Hematopoietic multipotent progenitor cell treated with erythropoietin and hydrocortisone succinate and interleukin-3 and kit ligand, for 17 days (in vitro differentiated cells): ENCODE measurements around the gene LONP2.
A peak's percentile ranks its signal among the peaks of the same experiment; 100 is the strongest.
"Not testable (repeated sequence)": the region's sequence is repeated elsewhere in the genome, so short reads cannot be mapped to it uniquely, and the experiment has no call there.

Experiments used
- DNase-seq: peaks from one replicate; pipeline ENCODE4 v3.0.0-alpha.2; 2015; ENCODE audit warnings: low spot score

Gene LONP2

DNA sequence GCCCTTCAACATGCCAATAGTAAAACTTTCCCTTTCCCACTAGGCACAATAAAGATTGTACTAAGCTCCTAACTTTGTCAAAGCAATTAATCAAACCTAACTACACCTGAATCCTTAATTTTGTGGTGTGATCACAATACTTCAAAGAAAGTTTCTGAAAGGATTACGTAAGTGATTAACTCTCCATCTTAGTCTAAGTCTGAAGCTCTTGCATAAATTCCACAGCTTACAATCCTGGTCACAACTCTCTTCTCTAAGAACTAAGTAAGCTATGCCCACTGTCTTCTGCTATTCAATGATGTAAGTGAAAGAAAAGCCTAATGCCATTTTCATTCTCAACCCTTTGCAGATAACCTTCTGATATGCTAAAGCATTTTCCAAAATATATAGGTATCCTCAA lies 125.7 kb downstream of the LONP2 start:
- no peak for DNase-seq

DNA sequence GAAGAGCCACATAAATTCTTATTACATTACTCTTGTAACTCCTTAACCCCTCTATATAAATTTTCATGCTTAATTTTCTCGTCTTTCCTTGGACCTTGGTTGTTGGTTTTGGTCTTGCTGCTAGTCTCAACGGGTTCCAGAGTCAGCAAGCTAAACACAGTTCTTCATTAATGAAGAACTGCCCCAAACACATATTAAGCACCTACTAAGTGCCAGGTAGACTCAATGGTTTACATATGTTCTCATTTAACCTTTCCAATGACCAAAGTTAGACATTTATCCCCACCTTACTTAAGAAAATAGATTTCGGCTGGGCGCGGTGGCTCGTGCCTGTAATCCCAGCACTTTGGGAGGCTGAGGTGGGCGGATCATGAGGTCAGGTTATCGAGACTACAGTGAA lies 126.1 kb downstream of the LONP2 start:
- DNase-seq, result no peak

GRCh38 chr16:48370668-48371392 lies 126.7 kb downstream of the LONP2 start:
- not testable (repeated sequence) for DNase-seq

- DNase-seq, result no peak
Measured at GRCh38 chr16:48371393-48371780, 127.3 kb downstream of the LONP2 start.

DNA sequence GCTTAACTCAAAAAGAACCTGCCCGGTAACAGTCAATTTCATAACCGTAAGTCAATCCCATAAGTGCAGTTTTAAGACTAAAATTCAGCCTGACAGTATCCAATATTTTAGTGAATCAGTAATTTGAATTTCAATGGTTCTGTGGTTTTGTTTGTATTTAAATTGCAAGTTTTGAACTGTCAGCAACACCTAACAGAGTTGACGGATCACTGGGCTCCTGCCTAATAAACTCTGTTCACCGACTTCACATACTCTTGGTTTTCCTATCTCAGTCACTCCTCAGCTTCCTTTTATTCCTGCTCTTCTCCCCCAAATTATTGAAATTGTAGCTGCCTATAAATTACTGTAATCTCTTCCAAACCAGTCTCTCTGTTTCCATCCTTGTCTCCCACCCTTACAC lies 128.6 kb downstream of the LONP2 start:
- DNase-seq, result no peak

GRCh38 chr16:48373258-48374029 lies 129.3 kb downstream of the LONP2 start:
- DNase-seq, result no peak

DNA sequence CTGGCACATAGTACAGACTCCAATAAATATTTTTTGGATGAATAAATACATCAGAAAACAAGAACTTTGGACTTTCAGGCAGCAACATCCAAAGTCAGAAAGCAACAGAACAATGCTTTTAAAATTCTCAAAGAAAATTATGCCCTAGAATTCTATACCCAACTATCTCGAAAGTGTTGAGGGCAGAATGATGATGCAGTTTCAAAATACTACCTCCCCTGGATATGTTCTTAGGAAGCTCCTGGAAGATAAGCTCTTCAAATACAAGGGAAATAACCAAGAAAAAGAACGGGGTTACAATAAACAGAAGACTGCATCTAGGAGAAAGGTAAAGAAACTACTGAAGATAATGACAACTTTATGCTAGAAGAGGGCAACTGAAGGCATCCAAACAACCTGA lies 130.2 kb downstream of the LONP2 start:
- DNase-seq, result no peak

DNA sequence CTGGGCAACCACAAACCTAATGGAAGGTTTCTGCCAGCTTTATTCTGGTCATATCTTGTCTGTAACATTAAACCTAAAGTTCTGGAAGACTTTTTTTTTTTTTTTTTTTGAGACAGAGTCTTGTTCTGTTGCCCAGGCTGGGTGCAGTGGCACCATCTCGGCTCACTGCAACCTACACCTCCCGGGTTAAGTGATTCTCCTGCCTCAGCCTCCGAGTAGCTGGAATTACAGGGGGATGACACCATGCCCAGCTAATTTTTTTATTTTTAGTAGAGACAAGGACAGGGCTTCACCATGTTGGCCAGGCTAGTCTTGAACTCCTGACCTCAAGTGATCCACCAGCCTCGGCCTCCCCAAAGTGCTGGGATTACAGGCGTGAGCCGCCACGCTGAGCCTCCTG lies 133.2 kb downstream of the LONP2 start:
- not testable (repeated sequence) for DNase-seq

- no peak for DNase-seq
Measured at GRCh38 chr16:48378276-48378675, 134.2 kb downstream of the LONP2 start.

- DNase-seq, result no peak
Measured at GRCh38 chr16:48378836-48379235, 134.7 kb downstream of the LONP2 start.

- no peak for DNase-seq
Measured at GRCh38 chr16:48381201-48381600, 137.1 kb downstream of the LONP2 start.

DNA sequence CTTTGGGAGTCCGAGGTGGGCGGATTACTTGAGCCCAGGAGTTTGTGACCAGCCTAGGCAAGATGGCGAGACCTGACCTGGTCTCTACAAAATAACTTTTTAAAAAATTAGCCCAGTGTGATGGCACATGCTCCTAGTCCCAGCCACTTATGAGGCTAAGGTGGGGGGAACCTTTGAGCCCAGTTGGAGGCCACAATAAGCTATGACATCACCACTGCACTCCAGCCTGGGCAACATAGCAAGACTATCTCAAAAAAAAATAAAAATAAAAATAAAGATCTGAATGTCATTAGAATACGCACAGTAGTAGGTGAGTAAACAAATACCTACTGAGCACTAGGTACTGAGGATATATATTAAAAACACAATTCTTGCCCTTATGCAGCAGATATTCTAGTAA lies 138.0 kb downstream of the LONP2 start:
- DNase-seq, result no peak

GRCh38 chr16:48383009-48383876 lies 139.1 kb downstream of the LONP2 start:
- DNase-seq, result peak; percentile 17

- DNase-seq, result peak; percentile 45
Measured at GRCh38 chr16:48383877-48384519, 139.9 kb downstream of the LONP2 start.

- peak; percentile 30 for DNase-seq
Measured at GRCh38 chr16:48384520-48385252, 140.6 kb downstream of the LONP2 start.

- peak; percentile 83 for DNase-seq
Measured at GRCh38 chr16:48385253-48386150, 141.4 kb downstream of the LONP2 start, which contains the start of gene SIAH1. Gene SIAH1, minus strand, starts transcription at chr16:48385413. Its CDS starts 22,985 bp downstream, at chr16:48362428.

GRCh38 chr16:48386559-48387312 lies 142.6 kb downstream of the LONP2 start:
- no peak for DNase-seq

DNA sequence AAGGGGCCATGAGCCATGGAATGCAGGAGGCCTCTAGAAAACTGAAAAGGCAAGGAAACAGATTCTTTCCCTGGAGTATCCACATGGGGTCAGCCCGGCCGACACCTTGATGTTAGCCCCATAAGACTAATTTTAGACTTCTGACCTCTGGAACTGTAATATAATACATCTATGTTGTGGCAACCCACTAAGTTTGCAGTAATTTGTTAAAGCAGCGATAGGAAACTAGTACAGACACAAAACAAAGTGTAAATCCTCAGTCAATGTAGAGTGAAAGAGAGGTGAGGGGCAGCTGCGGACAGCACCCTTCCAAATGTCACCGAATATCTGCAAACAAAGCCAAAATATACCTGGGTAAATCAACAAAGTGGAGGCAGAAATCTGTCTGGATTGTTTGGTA lies 148.3 kb downstream of the LONP2 start:
- DNase-seq, result no peak
